ENCODE measurements around the gene APP. TPM values are rescaled to one million over a fixed set of nuclear protein-coding genes. Genes with fewer than 3 reads are reported as not detected.

The APP gene
- total RNA-seq, 1 donor, result 404 TPM

- DNase-seq (ENCODE audit: low read depth), result peak; percentile 50
- H3K4me3 ChIP-seq (ENCODE audit: low read depth, low read length), result no peak overlapping the region
- no peak for TF ChIP-seq CTCF (IDR thresholded peaks at IDR 0.05; ENCODE audit: insufficient read depth, low read length)
Measured at GRCh38 chr21:26194811-26195251, 24.3 kb upstream of the APP start.

GRCh38 chr21:26194326-26194725 is 23.8 kb upstream of the APP start:
- no peak overlapping the region for H3K4me3 ChIP-seq (ENCODE audit: low read depth, low read length)
- no peak for TF ChIP-seq CTCF (IDR thresholded peaks at IDR 0.05; ENCODE audit: insufficient read depth, low read length)
- DNase-seq (ENCODE audit: low read depth), result peak; percentile 25

GRCh38 chr21:26191609-26192008 is 21.0 kb upstream of the APP start:
- no peak for DNase-seq (ENCODE audit: low read depth)
- TF ChIP-seq CTCF (IDR thresholded peaks at IDR 0.05; ENCODE audit: insufficient read depth, low read length), result no peak
- no peak overlapping the region for H3K4me3 ChIP-seq (ENCODE audit: low read depth, low read length)

DNA sequence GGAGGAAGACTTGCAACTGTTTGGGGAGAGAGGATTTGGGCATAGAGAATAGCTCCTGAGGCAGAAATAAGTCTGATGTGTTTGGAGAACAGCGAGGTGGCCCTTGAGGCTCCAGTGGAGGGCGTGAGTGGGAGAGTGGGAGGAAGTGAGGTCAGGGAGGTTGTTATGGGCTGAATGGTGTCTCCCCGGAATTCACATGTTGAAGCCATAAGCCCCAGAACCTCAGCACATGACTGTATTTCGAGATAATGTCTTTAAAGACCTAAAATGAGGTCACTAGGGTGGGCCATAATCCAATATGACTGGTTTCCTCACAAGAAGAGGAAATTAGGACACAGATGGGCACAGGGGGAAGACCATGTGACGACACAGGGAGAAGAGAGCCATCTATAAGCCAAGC is 17.9 kb upstream of the APP start:
- DNase-seq (ENCODE audit: low read depth), result no peak
- TF ChIP-seq CTCF (IDR thresholded peaks at IDR 0.05; ENCODE audit: insufficient read depth, low read length), result no peak
- no peak overlapping the region for H3K4me3 ChIP-seq (ENCODE audit: low read depth, low read length)

- TF ChIP-seq CTCF (IDR thresholded peaks at IDR 0.05; ENCODE audit: insufficient read depth, low read length), result no peak
- no peak overlapping the region for H3K4me3 ChIP-seq (ENCODE audit: low read depth, low read length)
Measured at GRCh38 chr21:26185446-26185845, 14.9 kb upstream of the APP start.

GRCh38 chr21:26185021-26185420 is 14.5 kb upstream of the APP start:
- no peak for TF ChIP-seq CTCF (IDR thresholded peaks at IDR 0.05; ENCODE audit: insufficient read depth, low read length)
- DNase-seq (ENCODE audit: low read depth), result no peak
- H3K4me3 ChIP-seq (ENCODE audit: low read depth, low read length), result no peak overlapping the region

More at GRCh38 chr21:26185446-26185845, 14.9 kb upstream of the APP start:
- DNase-seq (ENCODE audit: low read depth), result no peak

- no peak for DNase-seq (ENCODE audit: low read depth)
- no peak overlapping the region for H3K4me3 ChIP-seq (ENCODE audit: low read depth, low read length)
- TF ChIP-seq CTCF (IDR thresholded peaks at IDR 0.05; ENCODE audit: insufficient read depth, low read length), result no peak
Measured at GRCh38 chr21:26179501-26179900, 8.9 kb upstream of the APP start.
